ENCODE data around the gene SPACDR. TPM values are rescaled to one million over a fixed set of nuclear protein-coding genes. Genes with fewer than 3 reads are reported as not detected.

SPACDR gene
- total RNA-seq, 5 donors from 2014 or later (not counting 1 experiment from before 2014, with no cell fraction given) = 1.3 to 4.0 (median 3.3) TPM

- Mint-ChIP-seq H3K27me3 (no peaks in the 10 kb centered on the region), H3K4me3 (no peak overlapping the region), H3K9me3 (no peaks in the 10 kb centered on the region), H3K27ac (no peak overlapping the region), H3K4me1 (no peaks in the 10 kb centered on the region), H3K36me3 (peaks cover 1% of the 10 kb centered on the region)
- no peaks in the 10 kb centered on the region for H3K9me3 ChIP-seq
- H3K27ac ChIP-seq (ENCODE audit: low read length) = no peak overlapping the region
- no peak for ATAC-seq (replicated peaks in 1 of 4)
- no peaks in the 10 kb centered on the region for H3K4me1 ChIP-seq (ENCODE audit: control insufficient read depth in 1 of 2, extremely low read depth in 1 of 2, insufficient read depth in 2 of 2, low read length in 2 of 2)
- H3K36me3 ChIP-seq (ENCODE audit: control insufficient read depth in 2 of 2, extremely low read depth in 1 of 2, insufficient read depth in 1 of 2, low read length in 1 of 2) = peaks cover 0 to 3% of the 10 kb centered on the region in 2 donors
- H3K27me3 ChIP-seq (replicated peaks in 1 of 2; ENCODE audit: control insufficient read depth in 2 of 2, extremely low read depth in 1 of 2, insufficient read depth in 2 of 2, low read length in 1 of 2) = no peaks in the 10 kb centered on the region
- ChIA-PET POLR2A (no interaction called here), CTCF (no interaction called here)
- WGBS (ENCODE audit: insufficient coverage) = no CpG with 5 or more reads among the region's 1 CpG
- no peak for DNase-seq
- no peak overlapping the region for H3K4me3 ChIP-seq (ENCODE audit: control insufficient read depth in 1 of 2, extremely low read depth in 1 of 2, low read length in 1 of 2)
Observed at GRCh38 chr7:100418930-100419659, 45.0 kb downstream of the SPACDR start.

- H3K9me3 Mint-ChIP-seq = no peaks in the 10 kb centered on the region
- Histone ChIP-seq H3K4me3 (ENCODE audit: control insufficient read depth in 1 of 2, extremely low read depth in 1 of 2, low read length in 1 of 2) (no peak overlapping the region), H3K36me3 (ENCODE audit: control insufficient read depth in 2 of 2, extremely low read depth in 1 of 2, insufficient read depth in 1 of 2, low read length in 1 of 2) (no peaks in the 10 kb centered on the region), H3K9me3 (no peaks in the 10 kb centered on the region), H3K4me1 (ENCODE audit: control insufficient read depth in 1 of 2, extremely low read depth in 1 of 2, insufficient read depth in 2 of 2, low read length in 2 of 2) (no peaks in the 10 kb centered on the region), H3K27me3 (replicated peaks in 1 of 2; ENCODE audit: control insufficient read depth in 2 of 2, extremely low read depth in 1 of 2, insufficient read depth in 2 of 2, low read length in 1 of 2) (no peaks in the 10 kb centered on the region), H3K27ac (ENCODE audit: low read length) (no peak overlapping the region)
- H3K36me3 Mint-ChIP-seq = no peaks in the 10 kb centered on the region
- no peaks in the 10 kb centered on the region for H3K27me3 Mint-ChIP-seq
- H3K27ac Mint-ChIP-seq = no peak overlapping the region
- no peak for DNase-seq
- ATAC-seq (replicated peaks in 1 of 4) = no peak
- peaks cover 0 to 4% (median 0%) of the 10 kb centered on the region in 3 donors for H3K4me1 Mint-ChIP-seq
- WGBS (ENCODE audit: insufficient coverage) = 93% methylated on average over 4 of the region's 5 CpGs
- ChIA-PET POLR2A (no interaction called here), CTCF (no interaction called here)
- H3K4me3 Mint-ChIP-seq = no peak overlapping the region
Observed at GRCh38 chr7:100415448-100415847, 48.6 kb downstream of the SPACDR start.

GRCh38 chr7:100413889-100414288 lies 50.2 kb downstream of the SPACDR start:
- Histone ChIP-seq H3K9me3 (no peaks in the 10 kb centered on the region), H3K4me1 (ENCODE audit: control insufficient read depth in 1 of 2, extremely low read depth in 1 of 2, insufficient read depth in 2 of 2, low read length in 2 of 2) (no peaks in the 10 kb centered on the region), H3K27me3 (replicated peaks in 1 of 2; ENCODE audit: control insufficient read depth in 2 of 2, extremely low read depth in 1 of 2, insufficient read depth in 2 of 2, low read length in 1 of 2) (no peaks in the 10 kb centered on the region), H3K36me3 (ENCODE audit: control insufficient read depth in 2 of 2, extremely low read depth in 1 of 2, insufficient read depth in 1 of 2, low read length in 1 of 2) (no peaks in the 10 kb centered on the region), H3K27ac (ENCODE audit: low read length) (no peak overlapping the region), H3K4me3 (ENCODE audit: control insufficient read depth in 1 of 2, extremely low read depth in 1 of 2, low read length in 1 of 2) (no peak overlapping the region)
- DNase-seq = no peak
- Mint-ChIP-seq H3K27ac (no peak overlapping the region), H3K9me3 (no peaks in the 10 kb centered on the region), H3K4me1 (peaks cover 0 to 4% (median 0%) of the 10 kb centered on the region in 3 donors), H3K27me3 (no peaks in the 10 kb centered on the region), H3K36me3 (no peaks in the 10 kb centered on the region), H3K4me3 (no peak overlapping the region)
- WGBS (ENCODE audit: insufficient coverage) = no CpG with 5 or more reads among the region's 1 CpG
- POLR2A ChIA-PET = no interaction called here
- no peak for ATAC-seq (replicated peaks in 1 of 4)
- CTCF ChIA-PET = no interaction called here

- ATAC-seq (replicated peaks in 1 of 4) (no peak), DNase-seq (no peak)
- H3K4me3 Mint-ChIP-seq = no peak overlapping the region
- Histone ChIP-seq H3K4me3 (ENCODE audit: control insufficient read depth in 1 of 2, extremely low read depth in 1 of 2, low read length in 1 of 2) (no peak overlapping the region), H3K27ac (ENCODE audit: low read length) (no peak overlapping the region), H3K4me1 (ENCODE audit: control insufficient read depth in 1 of 2, extremely low read depth in 1 of 2, insufficient read depth in 2 of 2, low read length in 2 of 2) (no peaks in the 10 kb centered on the region), H3K9me3 (no peaks in the 10 kb centered on the region), H3K27me3 (replicated peaks in 1 of 2; ENCODE audit: control insufficient read depth in 2 of 2, extremely low read depth in 1 of 2, insufficient read depth in 2 of 2, low read length in 1 of 2) (no peaks in the 10 kb centered on the region), H3K36me3 (ENCODE audit: control insufficient read depth in 2 of 2, extremely low read depth in 1 of 2, insufficient read depth in 1 of 2, low read length in 1 of 2) (no peaks in the 10 kb centered on the region)
- H3K4me1 Mint-ChIP-seq = peaks cover 0 to 4% (median 0%) of the 10 kb centered on the region in 3 donors
- ChIA-PET POLR2A (no interaction called here), CTCF (no interaction called here)
- no peaks in the 10 kb centered on the region for H3K9me3 Mint-ChIP-seq
- no peaks in the 10 kb centered on the region for H3K36me3 Mint-ChIP-seq
- H3K27ac Mint-ChIP-seq = no peak overlapping the region
- H3K27me3 Mint-ChIP-seq = no peaks in the 10 kb centered on the region
Observed at GRCh38 chr7:100413346-100413745, 50.7 kb downstream of the SPACDR start.

- Mint-ChIP-seq H3K9me3 (no peaks in the 10 kb centered on the region), H3K27me3 (no peaks in the 10 kb centered on the region), H3K27ac (no peak overlapping the region), H3K36me3 (peaks cover 2% of the 10 kb centered on the region), H3K4me1 (peaks cover 0 to 9% (median 2%) of the 10 kb centered on the region in 3 donors), H3K4me3 (no peak overlapping the region)
- Histone ChIP-seq H3K27ac (ENCODE audit: low read length) (no peak overlapping the region), H3K36me3 (ENCODE audit: control insufficient read depth in 2 of 2, extremely low read depth in 1 of 2, insufficient read depth in 1 of 2, low read length in 1 of 2) (no peaks in the 10 kb centered on the region), H3K4me3 (ENCODE audit: control insufficient read depth in 1 of 2, extremely low read depth in 1 of 2, low read length in 1 of 2) (no peak overlapping the region), H3K9me3 (no peaks in the 10 kb centered on the region), H3K4me1 (ENCODE audit: control insufficient read depth in 1 of 2, extremely low read depth in 1 of 2, insufficient read depth in 2 of 2, low read length in 2 of 2) (peaks cover 0 to 4% of the 10 kb centered on the region in 2 experiments), H3K27me3 (replicated peaks in 1 of 2; ENCODE audit: control insufficient read depth in 2 of 2, extremely low read depth in 1 of 2, insufficient read depth in 2 of 2, low read length in 1 of 2) (no peaks in the 10 kb centered on the region)
- WGBS (ENCODE audit: insufficient coverage) = 94% methylated on average over 2 of the region's 6 CpGs
- POLR2A ChIA-PET = no interaction called here
- CTCF ChIA-PET = no interaction called here
- DNase-seq (no peak), ATAC-seq (replicated peaks in 1 of 4) (no peak)
Observed at GRCh38 chr7:100411101-100411500, 53.0 kb downstream of the SPACDR start.

- ChIA-PET CTCF (interaction anchor here (0.6 to 1.7 kb wide), 9 partner anchors 20 to 499 kb away, joined by 3 to 13 read pairs (median 4); no protein-coding TSS in a partner anchor), POLR2A (interaction anchor here in 1 of 2 donors (0.7 kb wide), 1 partner anchor 26 kb away, joined by 3 read pairs; no protein-coding TSS in a partner anchor)
- Mint-ChIP-seq H3K4me3 (no peak overlapping the region), H3K4me1 (peaks cover 0 to 5% (median 2%) of the 10 kb centered on the region in 3 donors), H3K27ac (no peak overlapping the region), H3K27me3 (no peaks in the 10 kb centered on the region), H3K9me3 (no peaks in the 10 kb centered on the region), H3K36me3 (peaks cover 9% of the 10 kb centered on the region)
- DNase-seq (peak in 14 of 35 experiments; percentile 9 to 81 (median 30)), ATAC-seq (replicated peaks in 1 of 4) (peak; percentile 82 to 88 (median 83))
- Histone ChIP-seq H3K27me3 (replicated peaks in 1 of 2; ENCODE audit: control insufficient read depth in 2 of 2, extremely low read depth in 1 of 2, insufficient read depth in 2 of 2, low read length in 1 of 2) (peaks cover 0 to 3% of the 10 kb centered on the region in 2 experiments), H3K4me3 (ENCODE audit: control insufficient read depth in 1 of 2, extremely low read depth in 1 of 2, low read length in 1 of 2) (no peak overlapping the region), H3K36me3 (ENCODE audit: control insufficient read depth in 2 of 2, extremely low read depth in 1 of 2, insufficient read depth in 1 of 2, low read length in 1 of 2) (no peaks in the 10 kb centered on the region), H3K9me3 (no peaks in the 10 kb centered on the region), H3K4me1 (ENCODE audit: control insufficient read depth in 1 of 2, extremely low read depth in 1 of 2, insufficient read depth in 2 of 2, low read length in 2 of 2) (peaks cover 0 to 4% of the 10 kb centered on the region in 2 experiments), H3K27ac (ENCODE audit: low read length) (no peak overlapping the region)
- WGBS (ENCODE audit: insufficient coverage) = 20% methylated on average over 4 of the region's 12 CpGs
Observed at GRCh38 chr7:100407285-100408180, 56.5 kb downstream of the SPACDR start.
